HepG2 (cell line): ENCODE data around the gene MYO7B.

Source experiments
- ETV6 ChIP-seq: sonication (generic); formaldehyde crosslinking; conservative IDR thresholded peaks from 2 replicates; pipeline ENCODE4 v1.4.0; 2020; ENCODE audit warnings: missing genetic modification reagents
- MAX ChIP-seq: IDR thresholded peaks from 2 replicates; pipeline ENCODE4 v1.6.1; 2012; ENCODE audit warnings: inconsistent platforms
- MTERF4 ChIP-seq: sonication (generic); formaldehyde crosslinking; IDR thresholded peaks from 2 replicates; pipeline ENCODE4 v1.8.0; 2023; ENCODE audit warnings: mild to moderate bottlenecking, missing genetic modification reagents
- NFE2L2 ChIP-seq: fragments of 150-350 bp; IDR thresholded peaks from 2 replicates; pipeline ENCODE4 v1.6.1; 2014; ENCODE audit warnings: low read length
- PREB ChIP-seq: sonication (generic); formaldehyde crosslinking; IDR thresholded peaks from 2 replicates; pipeline ENCODE4 v1.4.0; 2020; ENCODE audit warnings: missing genetic modification reagents

- TF ChIP-seq ETV6 (no peak), MTERF4 (CRISPR knock-in tag) (no peak), MAX (no peak), PREB (CRISPR knock-in tag) (no peak), NFE2L2 (no peak)
These were observed 55.1 kb downstream of the MYO7B start for GRCh38 chr2:127590386-127591190.
